OCI-LY7 (cell line): Measurements from ENCODE around the gene MAG. TPM values are rescaled to one million over a fixed set of nuclear protein-coding genes. Genes with fewer than 3 reads are reported as not detected.
A peak's percentile ranks its signal among the peaks of the same experiment; 100 is the strongest.

Source experiments
- BruUV-seq: library from RNA; stranded (reverse); fragments of 400-500 nt; replicated peaks from 2 replicates; lab custom pipeline; 2021; lab: Mats Ljungman, UMichigan
- CTCF ChIA-PET: fragments of 300-600 bp; sonication (Branson Sonifier 250); formaldehyde crosslinking; loops from one replicate; lab custom pipeline; 2022; ENCODE audit warnings: antibody characterized with exemption; ENCODE audit not compliant: unreplicated experiment; lab: Charles Lee
- POLR2A ChIA-PET: fragments of 300-600 bp; sonication (Branson Sonifier 250); formaldehyde crosslinking; loops from one replicate; lab custom pipeline; 2022; ENCODE audit warnings: antibody characterized with exemption; lab: Charles Lee
- DNase-seq: peaks from one replicate; pipeline ENCODE4 v3.0.0-alpha.2; 2015; ENCODE audit warnings: low spot score
- H2AFZ ChIP-seq: fragments of 200-600 bp; sonication (generic), shearing (Covaris generic); 2 replicates; pipeline ENCODE4 v1.6.1; 2014; ENCODE audit warnings: mild to moderate bottlenecking, antibody characterized with exemption, low read length, moderate library complexity
- H3K27ac ChIP-seq: fragments of 200-600 bp; sonication (generic); 2 replicates; pipeline ENCODE4 v1.5.1; 2014; ENCODE audit warnings: mixed run types, low read depth, mild to moderate bottlenecking, moderate library complexity, low read length, inconsistent platforms; ENCODE audit not compliant: poor library complexity, severe bottlenecking
- H3K36me3 ChIP-seq: fragments of 200-600 bp; sonication (generic); 2 replicates; pipeline ENCODE4 v1.6.1; 2014; ENCODE audit warnings: mild to moderate bottlenecking, antibody characterized with exemption, low read length, moderate library complexity, mixed read lengths; ENCODE audit not compliant: insufficient read depth
- H3K4me1 ChIP-seq: fragments of 200-600 bp; sonication (generic); 2 replicates; pipeline ENCODE4 v1.5.1; 2014; ENCODE audit warnings: mild to moderate bottlenecking, low read length; ENCODE audit not compliant: insufficient read depth, poor library complexity, severe bottlenecking
- H3K4me2 ChIP-seq: fragments of 200-600 bp; sonication (generic); 2 replicates; pipeline ENCODE4 v1.6.1; 2014; ENCODE audit warnings: mild to moderate bottlenecking, low read length
- H3K4me3 ChIP-seq: fragments of 200-600 bp; sonication (generic); 2 replicates; pipeline ENCODE4 v1.5.1; 2014; ENCODE audit warnings: mild to moderate bottlenecking, low read depth, low read length; ENCODE audit not compliant: poor library complexity, severe bottlenecking
- H3K79me2 ChIP-seq: fragments of 200-600 bp; sonication (generic); 2 replicates; pipeline ENCODE4 v1.6.1; 2016; ENCODE audit warnings: low read depth, mild to moderate bottlenecking, low read length, moderate library complexity, mixed read lengths; ENCODE audit not compliant: insufficient read depth
- H3K9me2 ChIP-seq: fragments of 200-600 bp; sonication (generic); 2 replicates; pipeline ENCODE4 v1.6.1; 2016; ENCODE audit warnings: mild to moderate bottlenecking, low read length, mixed read lengths; ENCODE audit not compliant: insufficient read depth
- H3K9me3 ChIP-seq: fragments of 200-600 bp; sonication (generic); 2 replicates; pipeline ENCODE4 v1.6.1; 2014; ENCODE audit warnings: mild to moderate bottlenecking, mixed run types, low read length, mixed read lengths
- H4K20me1 ChIP-seq: fragments of 200-600 bp; sonication (generic); 2 replicates; pipeline ENCODE4 v1.6.1; 2014; ENCODE audit warnings: mild to moderate bottlenecking, antibody characterized with exemption, low read length, moderate library complexity, mixed read lengths; ENCODE audit not compliant: insufficient read depth
- CTCF ChIP-seq: fragments of 200-600 bp; sonication (generic); conservative IDR thresholded peaks from 2 replicates; pipeline ENCODE4 v1.5.1; 2014; ENCODE audit warnings: mild to moderate bottlenecking, antibody characterized with exemption, low read length, moderate library complexity, mixed read lengths
- EZH2phosphoT487 ChIP-seq: fragments of 200-600 bp; sonication (generic); IDR thresholded peaks from 2 replicates; pipeline ENCODE4 v1.6.1; 2018; ENCODE audit warnings: low read depth, borderline replicate concordance, mild to moderate bottlenecking, mixed run types, antibody characterized with exemption, low read length, moderate library complexity, mixed read lengths
- intact Hi-C: fragments of 100-400 bp; cut with micrococcal nuclease; formaldehyde crosslinking; loops from one replicate; pipeline ENCODE4 v1.10.0; 2022; ENCODE audit not compliant: unreplicated experiment
- total RNA-seq, 2 experiments: library from RNA; depleted of rRNA in 1 of 2; stranded (reverse); fragments of >200 nt in 1 of 2; shearing (Covaris generic) in 1 of 2; gene quantifications; 2 replicates each; pipeline ENCODE4 v1.2.3, GENCODE V29; 2014 to 2022

Gene MAG
- total RNA-seq, 2 experiments from 2014 or later: 4.6 to 10.1 TPM

- H3K9me2 ChIP-seq: no peaks in the 10 kb centered on the region
- no peaks in the 10 kb centered on the region for H3K79me2 ChIP-seq
- BruUV-seq: no TSS peak
- 0 out of 2 replicates have a peak, but pooled peaks cover 3% of the 10 kb centered on the region for H3K36me3 ChIP-seq
- no peaks in the 10 kb centered on the region for H3K9me3 ChIP-seq
- intact Hi-C loops: no loop called here
- no peak overlapping the region for H2AFZ ChIP-seq
- CTCF ChIA-PET: no interaction called here
- TF ChIP-seq EZH2phosphoT487 (no peak), CTCF (no peak)
- DNase-seq: no peak
- no peak overlapping the region for H3K4me3 ChIP-seq
- no peak overlapping the region for H3K4me2 ChIP-seq
- no peak overlapping the region for H3K27ac ChIP-seq
- peaks cover 63% of the 10 kb centered on the region for H3K4me1 ChIP-seq
- no peaks in the 10 kb centered on the region for H4K20me1 ChIP-seq
- POLR2A ChIA-PET: interaction anchor here (0.5 kb wide), 1 partner anchor 16 kb away, joined by 4 read pairs; no protein-coding TSS in a partner anchor
Observed at GRCh38 chr19:35302446-35302845, 10.5 kb downstream of the MAG start.

- no peak overlapping the region for H2AFZ ChIP-seq
- no peak for DNase-seq
- no peaks in the 10 kb centered on the region for H3K9me3 ChIP-seq
- H3K9me2 ChIP-seq: no peaks in the 10 kb centered on the region
- no peak overlapping the region for H3K4me3 ChIP-seq
- BruUV-seq: no TSS peak
- H3K4me2 ChIP-seq: 0 out of 2 replicates have a peak overlapping the region, but pooled peaks have one; percentile 1
- no peaks in the 10 kb centered on the region for H4K20me1 ChIP-seq
- no peak for TF ChIP-seq EZH2phosphoT487
- no peak for TF ChIP-seq CTCF
- H3K36me3 ChIP-seq: no peaks in the 10 kb centered on the region
- no peaks in the 10 kb centered on the region for H3K79me2 ChIP-seq
- CTCF ChIA-PET: no interaction called here
- POLR2A ChIA-PET: no interaction called here
- peaks cover 63% of the 10 kb centered on the region for H3K4me1 ChIP-seq
- intact Hi-C loops: no loop called here
- no peak overlapping the region for H3K27ac ChIP-seq
Observed at GRCh38 chr19:35303357-35303915, 11.5 kb downstream of the MAG start.

- no peaks in the 10 kb centered on the region for H3K36me3 ChIP-seq
- H3K79me2 ChIP-seq: no peaks in the 10 kb centered on the region
- BruUV-seq: no TSS peak
- H3K27ac ChIP-seq: no peak overlapping the region
- CTCF ChIA-PET: no interaction called here
- H3K9me2 ChIP-seq: no peaks in the 10 kb centered on the region
- no peaks in the 10 kb centered on the region for H4K20me1 ChIP-seq
- intact Hi-C loops: no loop called here
- 0 out of 2 replicates have a peak overlapping the region, but pooled peaks have one; percentile 1 for H3K4me2 ChIP-seq
- POLR2A ChIA-PET: interaction anchor here (0.9 kb wide), 1 partner anchor 8 kb away, joined by 3 read pairs; no protein-coding TSS in a partner anchor
- H2AFZ ChIP-seq: no peak overlapping the region
- peaks cover 67% of the 10 kb centered on the region for H3K4me1 ChIP-seq
- H3K4me3 ChIP-seq: no peak overlapping the region
- TF ChIP-seq CTCF (no peak), EZH2phosphoT487 (no peak)
- DNase-seq: no peak
- no peaks in the 10 kb centered on the region for H3K9me3 ChIP-seq
Observed at GRCh38 chr19:35304036-35304435, 12.1 kb downstream of the MAG start.
